Measurements from ENCODE around the gene AZU1. TPM values are rescaled to one million over a fixed set of nuclear protein-coding genes. Genes with fewer than 3 reads are reported as not detected.
A peak's percentile ranks its signal among the peaks of the same experiment; 100 is the strongest.
"Not testable (repeated sequence)": the region's sequence is repeated elsewhere in the genome, so short reads cannot be mapped to it uniquely, and the experiment has no call there.

AZU1 gene
- total RNA-seq, 4 donors from 2014 or later: 0.40 TPM; not detected in 3

DNA sequence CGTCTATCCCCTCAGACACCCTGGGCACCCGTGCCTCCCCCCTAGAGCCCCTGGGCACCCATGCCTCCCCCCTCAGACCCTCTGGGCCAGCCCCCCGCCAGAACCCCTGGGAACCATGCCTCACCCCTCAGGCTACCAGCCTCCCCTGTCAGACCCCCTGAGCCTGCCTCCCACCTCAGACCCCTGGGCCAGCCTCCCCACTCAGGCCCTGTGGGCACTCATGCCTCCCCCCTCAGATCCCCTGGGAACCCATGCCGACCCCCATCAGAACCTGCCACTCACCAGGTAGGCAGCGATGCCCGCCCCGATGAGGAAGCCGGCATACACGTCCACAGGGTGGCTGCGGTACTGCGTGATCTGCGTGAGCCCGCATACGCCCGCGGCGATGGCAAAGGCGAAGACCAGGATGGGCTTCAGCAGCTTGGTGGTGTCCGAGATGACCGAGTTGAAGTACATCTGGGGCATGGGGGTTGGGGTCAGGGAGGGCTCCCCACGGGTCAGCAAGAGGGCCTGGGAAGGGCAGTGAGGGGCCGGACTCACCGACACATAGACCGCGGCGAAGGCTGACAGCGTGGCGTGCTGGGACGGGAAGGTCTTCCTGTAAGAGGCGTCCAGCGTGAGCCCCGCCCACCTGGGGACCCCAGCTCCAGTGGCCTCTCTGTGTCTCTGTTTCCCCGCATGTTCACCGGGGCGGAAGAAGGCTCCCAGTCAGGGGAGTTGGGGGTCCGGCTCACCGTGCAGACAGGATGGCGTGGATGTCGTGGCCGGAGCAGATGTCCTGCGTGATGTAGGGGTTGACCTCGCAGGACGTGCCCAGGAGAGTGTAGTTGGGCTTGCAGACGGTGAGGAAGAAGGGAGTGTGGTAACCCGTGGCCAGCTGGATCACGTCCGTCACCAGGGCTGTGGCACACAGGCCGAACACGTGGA, 13.2 kb upstream of the AZU1 start:
- no peaks in the 10 kb centered on the region for H3K4me1 ChIP-seq
- no peak overlapping the region for H3K4me3 ChIP-seq
- peaks cover 4 to 43% of the 10 kb centered on the region in 2 donors for H3K36me3 ChIP-seq
- TF ChIP-seq CTCF (IDR thresholded peaks at IDR 0.05): no peak
- peak in 1 of 2 donors; percentile 7 for TF ChIP-seq POLR2A (IDR thresholded peaks at IDR 0.05)
- WGBS, 2 donors (ENCODE audit: low coverage in 1 of 2): 80 to 90% methylated on average over 16 to 18 of the region's 49 CpGs
- no peak for ATAC-seq
- H3K9me3 ChIP-seq: no peaks in the 10 kb centered on the region
- H3K27ac ChIP-seq: no peak overlapping the region
- no peaks in the 10 kb centered on the region for H3K27me3 ChIP-seq

GRCh38 chr19:815079-815774, 12.4 kb upstream of the AZU1 start:
- Histone ChIP-seq H3K9me3 (no peaks in the 10 kb centered on the region), H3K4me3 (no peak overlapping the region), H3K4me1 (no peaks in the 10 kb centered on the region), H3K27ac (no peak overlapping the region), H3K36me3 (peaks cover 4 to 35% of the 10 kb centered on the region in 2 donors), H3K27me3 (no peaks in the 10 kb centered on the region)
- TF ChIP-seq CTCF (IDR thresholded peaks at IDR 0.05): no peak
- TF ChIP-seq POLR2A (IDR thresholded peaks at IDR 0.05): no peak
- no peak for TF ChIP-seq POLR2AphosphoS5 (IDR thresholded peaks at IDR 0.05)
- TF ChIP-seq EP300 (IDR thresholded peaks at IDR 0.05): no peak
- 80% methylated on average over 4 of the region's 47 CpGs; no CpG with 5 or more reads in 1 of the 2 donors for WGBS, 2 donors (ENCODE audit: low coverage in 1 of 2)
- no peak for ATAC-seq

DNA sequence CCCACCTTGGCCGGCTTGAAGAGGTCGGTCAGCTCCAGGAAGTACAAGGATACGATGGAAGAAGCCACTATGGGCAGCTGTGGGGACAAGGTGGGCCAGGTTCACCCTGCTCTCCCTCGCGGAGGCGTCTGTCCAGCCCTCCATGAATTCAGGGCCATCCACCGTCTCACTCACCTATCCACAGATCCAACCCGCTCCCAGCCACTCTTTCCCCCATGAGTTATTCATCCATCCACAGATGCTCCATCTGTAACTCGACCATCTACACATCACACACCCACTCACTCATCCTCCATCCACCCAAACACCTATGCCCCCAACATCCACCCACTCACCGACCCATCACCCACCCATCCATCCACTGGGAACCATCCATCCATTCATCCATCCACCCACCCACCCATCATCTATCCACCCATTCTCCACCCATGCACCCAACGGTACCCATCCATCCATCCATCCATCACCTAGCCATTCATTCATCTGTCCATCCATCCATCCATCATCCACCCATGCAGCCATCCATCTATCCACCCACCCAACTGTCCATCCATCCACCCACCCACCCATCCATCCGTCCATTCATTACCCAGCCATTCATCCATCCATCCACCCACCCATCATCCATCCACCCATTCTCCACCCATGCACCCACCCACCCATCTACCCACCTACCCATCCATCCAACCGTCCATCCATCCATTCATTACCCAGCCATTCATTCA, 11.7 kb upstream of the AZU1 start:
- TF ChIP-seq CTCF (IDR thresholded peaks at IDR 0.05) (no peak), POLR2AphosphoS5 (IDR thresholded peaks at IDR 0.05) (no peak), POLR2A (IDR thresholded peaks at IDR 0.05) (no peak), EP300 (IDR thresholded peaks at IDR 0.05) (no peak)
- no peak for ATAC-seq
- Histone ChIP-seq H3K27me3 (peaks cover 3% of the 10 kb centered on the region), H3K4me3 (no peak overlapping the region), H3K36me3 (peaks cover 2 to 28% of the 10 kb centered on the region in 2 donors), H3K9me3 (no peaks in the 10 kb centered on the region), H3K4me1 (no peaks in the 10 kb centered on the region), H3K27ac (no peak overlapping the region)
- 93 to 94% methylated on average over 5 to 10 of the region's 13 CpGs for WGBS, 2 donors (ENCODE audit: low coverage in 1 of 2)

GRCh38 chr19:816500-816857, 11.2 kb upstream of the AZU1 start:
- no peak for ATAC-seq
- H3K27ac ChIP-seq: no peak overlapping the region
- 93 to 95% methylated on average over 2 of the region's 2 CpGs for WGBS, 2 donors (ENCODE audit: low coverage in 1 of 2)
- H3K36me3 ChIP-seq: peaks cover 0 to 22% of the 10 kb centered on the region in 2 donors
- H3K27me3 ChIP-seq: peaks cover 8% of the 10 kb centered on the region
- H3K4me3 ChIP-seq: no peak overlapping the region
- H3K9me3 ChIP-seq: no peaks in the 10 kb centered on the region
- TF ChIP-seq EP300 (IDR thresholded peaks at IDR 0.05) (no peak), POLR2A (IDR thresholded peaks at IDR 0.05) (no peak), POLR2AphosphoS5 (IDR thresholded peaks at IDR 0.05) (no peak), CTCF (IDR thresholded peaks at IDR 0.05) (no peak)
- H3K4me1 ChIP-seq: peaks cover 0 to 5% (median 4%) of the 10 kb centered on the region in 3 donors

- not testable (repeated sequence) for H3K27ac ChIP-seq, ATAC-seq, H3K36me3 ChIP-seq, H3K9me3 ChIP-seq, H3K4me3 ChIP-seq
- WGBS, 2 donors (ENCODE audit: low coverage in 1 of 2): 89% methylated on average over 5 of the region's 5 CpGs; no CpG with 5 or more reads in 1 of the 2 donors
- Histone ChIP-seq H3K27me3 (peaks cover 38% of the 10 kb centered on the region), H3K4me1 (peaks cover 0 to 18% (median 15%) of the 10 kb centered on the region in 3 donors)
Observed at GRCh38 chr19:820212-820611, 7.4 kb upstream of the AZU1 start.

All from gastroesophageal sphincter (tissue), 4 donors.